Ascending aorta (tissue), 2 donors: Measurements from ENCODE around the gene INTS11. TPM values are rescaled to one million over a fixed set of nuclear protein-coding genes. Genes with fewer than 3 reads are reported as not detected.

ENCODE experiments used
- DNase-seq, 2 donors: peaks; one replicate each; pipeline ENCODE4 v3.0.0-alpha.2; 2019; ENCODE audit warnings: low spot score in 2 of 2
- H3K27ac ChIP-seq, 2 donors: fragments of 200-600 bp; sonication (generic); one replicate each; pipeline ENCODE4 v1.5.1; 2016 to 2017; ENCODE audit warnings: mild to moderate bottlenecking in 1 of 2
- H3K27me3 ChIP-seq: fragments of 200-600 bp; sonication (generic); one replicate; pipeline ENCODE4 v1.5.1; 2017
- H3K36me3 ChIP-seq, 2 donors: fragments of 200-600 bp; sonication (generic); one replicate each; pipeline ENCODE4 v1.5.1; 2016
- H3K4me1 ChIP-seq, 2 donors: fragments of 200-600 bp; sonication (generic); one replicate each; pipeline ENCODE4 v1.5.1; 2016 to 2017; ENCODE audit warnings: mild to moderate bottlenecking in 1 of 2
- H3K4me3 ChIP-seq, 2 donors: fragments of 200-600 bp; sonication (generic); one replicate each; pipeline ENCODE4 v1.5.1; 2016 to 2017; ENCODE audit warnings: mild to moderate bottlenecking in 1 of 2
- H3K9me3 ChIP-seq, 2 donors: fragments of 200-600 bp; sonication (generic); one replicate each; pipeline ENCODE4 v1.5.1; 2016
- CTCF ChIP-seq, 3 experiments: fragments of 200-600 bp in 2 of 3; fragments of 450-650 bp in 1 of 3; sonication (generic) in 2 of 3; IDR thresholded peaks; one replicate each; pipeline ENCODE4 v1.5.1; 2016 to 2019; ENCODE audit warnings: antibody characterized with exemption in 3 of 3, mild to moderate bottlenecking in 1 of 3, moderate library complexity in 1 of 3
- intact Hi-C: fragments of 100-400 bp; cut with DNase I; formaldehyde crosslinking; loops from one replicate; pipeline ENCODE4 v1.15.1; 2023
- total RNA-seq: library from RNA; depleted of rRNA; stranded (reverse); fragments of >200 nt; gene quantifications from one replicate; pipeline ENCODE4 v1.1.0, GENCODE V29; 2016

Gene INTS11
- total RNA-seq, 1 donor from 2014 or later, result 214 TPM

- peak overlapping the region in 1 of 2 donors; percentile 65 for H3K4me3 ChIP-seq
- H3K9me3 ChIP-seq, result no peaks in the 10 kb centered on the region
- intact Hi-C loops, result loop anchor here (2.0 kb wide), 1 partner anchor 16 kb away; the partner anchor contains the start of gene AURKAIP1
- no peak for TF ChIP-seq CTCF (IDR thresholded peaks at IDR 0.05)
- H3K36me3 ChIP-seq, result peaks cover 6% of the 10 kb centered on the region in 2 donors
- H3K27me3 ChIP-seq, result no peaks in the 10 kb centered on the region
- no peak for DNase-seq
- peak overlapping the region; percentile 90 to 92 for H3K27ac ChIP-seq
- H3K4me1 ChIP-seq, result peaks cover 30 to 59% of the 10 kb centered on the region in 2 donors
Measured at GRCh38 chr1:1359308-1359663, 34.8 kb upstream of the INTS11 start.

- Histone ChIP-seq H3K36me3 (peaks cover 12 to 13% of the 10 kb centered on the region in 2 donors), H3K27ac (peak within 1 kb of the TSS; percentile 90 to 92), H3K4me3 (peak within 1 kb of the TSS; percentile 54 to 65), H3K9me3 (no peaks in the 10 kb centered on the region), H3K27me3 (no peaks in the 10 kb centered on the region), H3K4me1 (peaks cover 30 to 65% of the 10 kb centered on the region in 2 donors)
- peak; percentile 51 to 87 for DNase-seq
- no peak for TF ChIP-seq CTCF (IDR thresholded peaks at IDR 0.05)
- intact Hi-C loops, result loop anchor here (2.0 kb wide), 1 partner anchor 16 kb away; the partner anchor contains the start of gene AURKAIP1
Measured at GRCh38 chr1:1358433-1359271, 34.2 kb upstream of the INTS11 start, which contains the start of gene MXRA8. MXRA8 (minus strand) TSS chr1:1358555; CDS start chr1:1358504, 51 bp downstream.

- Histone ChIP-seq H3K4me3 (peak overlapping the region; percentile 54 to 65), H3K9me3 (no peaks in the 10 kb centered on the region), H3K27me3 (no peaks in the 10 kb centered on the region), H3K27ac (peak overlapping the region; percentile 90 to 92), H3K4me1 (peaks cover 30 to 69% of the 10 kb centered on the region in 2 donors), H3K36me3 (peaks cover 14 to 19% of the 10 kb centered on the region in 2 donors)
- intact Hi-C loops, result loop anchor here (2.0 kb wide), 1 partner anchor 17 kb away; the partner anchor contains the start of gene AURKAIP1
- no peak for TF ChIP-seq CTCF (IDR thresholded peaks at IDR 0.05)
- no peak for DNase-seq
Measured at GRCh38 chr1:1357871-1358432, 33.5 kb upstream of the INTS11 start.

GRCh38 chr1:1356796-1357401 lies 32.4 kb upstream of the INTS11 start:
- peaks cover 14 to 19% of the 10 kb centered on the region in 2 donors for H3K36me3 ChIP-seq
- intact Hi-C loops, result no loop called here
- no peak for TF ChIP-seq CTCF (IDR thresholded peaks at IDR 0.05)
- H3K27ac ChIP-seq, result peak overlapping the region; percentile 90 to 92
- no peaks in the 10 kb centered on the region for H3K9me3 ChIP-seq
- peaks cover 30 to 73% of the 10 kb centered on the region in 2 donors for H3K4me1 ChIP-seq
- H3K27me3 ChIP-seq, result no peaks in the 10 kb centered on the region
- H3K4me3 ChIP-seq, result peak overlapping the region; percentile 54 to 65
- DNase-seq, result no peak

GRCh38 chr1:1356166-1356795 lies 31.8 kb upstream of the INTS11 start:
- H3K9me3 ChIP-seq, result no peaks in the 10 kb centered on the region
- peak overlapping the region; percentile 54 to 65 for H3K4me3 ChIP-seq
- peaks cover 35 to 74% of the 10 kb centered on the region in 2 donors for H3K4me1 ChIP-seq
- H3K27me3 ChIP-seq, result no peaks in the 10 kb centered on the region
- intact Hi-C loops, result no loop called here
- H3K27ac ChIP-seq, result peak overlapping the region; percentile 90 to 92
- DNase-seq, result no peak
- TF ChIP-seq CTCF (IDR thresholded peaks at IDR 0.05), result no peak
- H3K36me3 ChIP-seq, result peaks cover 14 to 19% of the 10 kb centered on the region in 2 donors
